Lower leg skin (tissue), 3 donors: Measurements from ENCODE around the gene DNAI1.

Experiments
- CTCF ChIP-seq, 3 donors: fragments of 450-650 bp; IDR thresholded peaks; one replicate each; pipeline ENCODE4 v1.5.1; 2016; ENCODE audit warnings: antibody characterized with exemption in 3 of 3, mild to moderate bottlenecking in 3 of 3, moderate library complexity in 2 of 3
- POLR2A ChIP-seq, 2 donors: fragments of 450-650 bp; IDR thresholded peaks; one replicate each; pipeline ENCODE4 v1.6.1; 2016 to 2017; ENCODE audit warnings: antibody characterized with exemption in 2 of 2, mild to moderate bottlenecking in 1 of 2, moderate library complexity in 1 of 2

GRCh38 chr9:34514816-34515215, 56.2 kb downstream of the DNAI1 start:
- TF ChIP-seq CTCF (IDR thresholded peaks at IDR 0.05): no peak
- no peak for TF ChIP-seq POLR2A (IDR thresholded peaks at IDR 0.05)
